HG02852 (cell line): Measurements from ENCODE around the gene PBX1.
"Not testable (repeated sequence)": the region's sequence is repeated elsewhere in the genome, so short reads cannot be mapped to it uniquely, and the experiment has no call there.

ENCODE experiments used
- ATAC-seq: cut with Tn5 transposase; IDR thresholded peaks from one replicate; pipeline ENCODE4 v1.9.1; 2021; ENCODE audit warnings: mild to moderate bottlenecking, moderate library complexity; ENCODE audit not compliant: unreplicated experiment

PBX1 gene

DNA sequence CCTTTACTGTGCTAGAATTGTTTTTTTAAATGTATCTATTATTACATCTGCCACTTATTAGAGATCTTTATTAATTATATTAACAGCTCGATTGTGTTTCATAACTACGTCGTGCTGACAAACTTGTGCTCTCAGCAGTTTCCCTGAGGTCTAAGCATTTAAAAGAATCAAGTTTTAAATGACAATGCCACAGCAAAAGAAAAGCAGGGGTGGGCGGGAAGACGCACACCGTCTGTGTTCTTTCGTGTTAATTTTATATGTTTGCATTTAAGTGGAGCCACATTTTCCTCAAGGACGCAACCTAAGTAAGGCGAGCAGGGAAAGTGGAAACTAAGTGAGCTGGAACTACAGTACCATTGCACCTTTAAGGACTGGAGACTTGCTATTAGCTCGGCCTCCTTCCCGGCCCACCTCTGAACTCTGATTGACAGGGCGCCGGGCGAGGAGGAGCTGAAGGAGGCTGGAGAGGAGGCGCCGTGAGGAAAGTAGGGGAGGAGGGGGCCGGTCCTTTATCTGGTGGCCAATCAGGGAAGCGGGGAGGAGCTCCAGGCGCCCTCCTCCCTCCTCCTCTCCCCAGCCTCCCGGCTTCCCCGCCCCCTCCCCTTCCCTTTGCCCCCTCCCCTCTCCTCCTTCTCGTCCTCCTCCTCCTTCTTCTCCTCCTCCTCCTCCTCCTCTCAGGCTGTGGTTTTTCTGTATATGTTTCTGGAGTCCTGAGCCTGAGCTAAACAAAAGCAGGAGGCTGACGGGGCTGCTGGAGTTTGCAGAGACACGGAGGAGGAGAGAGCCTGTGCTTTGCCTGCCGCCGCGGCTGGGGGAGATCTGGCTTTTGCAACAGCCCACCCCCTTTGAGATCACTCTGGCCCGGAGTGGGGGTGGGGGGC is at the start of gene PBX1:
TSS of gene PBX1 (plus strand) at position 724 of the 881 bp plus-strand sequence.
- ATAC-seq: peak; percentile 100

DNA sequence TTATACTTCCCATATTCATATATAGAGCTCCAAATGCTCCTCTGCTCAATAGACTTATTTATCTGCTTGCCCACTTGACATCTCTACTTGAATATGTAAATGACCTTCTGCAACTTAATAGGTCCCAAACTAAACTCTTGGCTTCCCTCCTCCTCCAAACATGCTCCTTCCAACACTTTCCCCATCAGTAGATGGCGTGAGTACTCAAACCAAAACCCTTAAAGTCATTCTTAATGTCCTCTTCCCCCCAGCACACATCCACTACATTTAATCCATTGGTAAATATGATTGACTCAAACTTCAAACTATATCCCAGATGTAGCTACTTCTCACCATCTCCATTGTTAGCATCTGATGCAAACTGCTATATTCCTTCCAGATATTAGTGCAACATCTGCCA is 48.5 kb upstream of the PBX1 start:
- no peak for ATAC-seq

DNA sequence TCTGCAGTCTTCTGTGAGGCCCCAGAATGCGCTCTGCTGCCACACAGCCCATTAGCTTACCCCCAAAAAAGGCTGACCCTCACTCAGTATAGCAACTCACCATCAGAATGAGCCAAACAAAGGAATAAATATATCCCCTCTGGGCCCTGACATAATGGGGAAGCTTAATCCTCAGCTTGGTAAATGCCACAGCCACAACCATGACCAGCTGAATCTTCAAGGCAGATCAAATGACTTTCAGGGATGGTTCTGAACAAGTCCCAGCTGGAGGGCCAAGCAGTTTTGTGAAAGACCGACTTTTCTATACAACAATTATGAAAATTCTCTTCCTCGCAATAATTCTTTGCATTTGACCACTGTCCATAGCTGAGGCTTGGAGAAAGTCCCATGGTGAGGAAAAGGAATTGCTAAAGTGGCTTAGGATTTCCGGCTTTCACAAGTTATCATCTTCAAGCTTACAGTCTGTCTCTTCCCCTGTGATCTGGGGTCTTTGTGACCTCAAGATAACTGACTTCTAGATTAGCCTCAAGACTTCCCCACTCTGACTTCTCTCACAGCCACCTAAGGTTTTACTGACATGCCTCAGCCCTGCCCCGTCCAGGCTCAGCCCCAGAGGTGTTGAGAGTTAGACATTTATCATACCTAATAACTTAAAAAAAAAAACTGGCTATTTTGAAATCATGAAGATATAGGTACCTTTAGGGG is 47.8 kb upstream of the PBX1 start:
- no peak for ATAC-seq

DNA sequence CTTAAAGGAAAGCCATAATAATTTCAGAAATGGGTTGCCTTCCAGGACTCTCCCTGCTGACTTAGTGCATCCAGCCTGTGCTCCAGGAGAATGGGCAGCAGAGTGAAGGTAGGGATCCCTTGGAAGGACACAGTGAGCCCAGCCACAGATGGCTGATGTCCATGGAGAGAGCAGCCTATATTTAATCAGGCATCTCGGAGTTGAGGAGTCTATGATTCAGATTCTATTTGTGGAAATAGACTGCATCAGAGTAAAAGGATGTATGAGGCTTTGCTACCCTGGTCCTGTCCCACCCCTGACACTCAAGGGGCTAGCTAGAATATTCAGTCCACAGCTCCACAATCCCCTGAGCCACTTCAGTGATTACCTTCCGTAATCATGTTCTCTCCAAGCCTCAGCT is 43.8 kb upstream of the PBX1 start:
- ATAC-seq: no peak

DNA sequence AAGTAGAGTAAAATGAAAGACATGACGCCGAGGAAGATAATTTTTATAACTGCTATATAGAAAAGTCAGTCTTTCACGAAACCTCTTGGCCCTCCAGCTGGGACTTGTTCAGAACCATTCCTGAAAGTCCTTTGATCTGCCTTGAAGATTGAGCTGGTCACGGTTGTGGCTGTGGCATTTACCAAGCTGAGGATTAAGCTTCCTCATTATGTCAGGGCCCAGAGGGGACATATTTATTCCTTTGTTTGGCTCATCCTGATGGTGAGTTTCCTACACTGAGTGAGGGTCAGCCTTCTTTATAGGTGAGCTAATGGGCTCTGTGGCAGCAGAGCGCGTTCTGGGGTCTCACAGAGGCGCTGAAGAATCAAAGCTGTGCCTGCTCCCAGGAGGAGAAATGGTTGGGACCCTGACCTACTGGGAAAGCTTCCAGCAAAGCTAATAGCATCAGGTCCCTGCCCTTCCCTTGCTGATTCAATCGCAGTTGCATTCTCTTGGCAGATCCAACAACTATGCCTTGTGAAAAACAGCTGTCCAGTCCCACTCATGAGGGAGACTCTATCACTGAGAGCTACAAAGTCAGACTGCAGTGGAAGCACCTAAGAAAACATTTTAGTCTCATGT is 43.2 kb upstream of the PBX1 start:
- no peak for ATAC-seq

DNA sequence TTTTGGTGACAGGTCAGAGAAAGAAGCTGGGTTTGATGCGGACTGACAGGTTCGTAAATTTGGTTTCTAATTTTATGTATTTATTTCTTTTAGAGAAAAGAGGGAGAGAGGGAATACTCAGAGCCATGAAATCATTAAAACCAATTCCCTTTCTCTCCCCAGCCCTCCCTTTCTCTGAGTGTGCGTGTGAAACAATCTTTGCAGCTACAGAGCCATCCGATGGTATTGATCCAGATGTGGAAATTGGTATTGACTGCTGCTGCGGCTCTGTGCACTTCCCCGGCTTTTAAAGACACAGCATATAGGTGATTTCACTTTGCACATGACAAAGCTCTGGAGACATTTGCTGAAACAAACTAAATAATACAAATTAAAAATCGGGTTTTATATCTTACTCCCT is 42.4 kb upstream of the PBX1 start:
- ATAC-seq: no peak

DNA sequence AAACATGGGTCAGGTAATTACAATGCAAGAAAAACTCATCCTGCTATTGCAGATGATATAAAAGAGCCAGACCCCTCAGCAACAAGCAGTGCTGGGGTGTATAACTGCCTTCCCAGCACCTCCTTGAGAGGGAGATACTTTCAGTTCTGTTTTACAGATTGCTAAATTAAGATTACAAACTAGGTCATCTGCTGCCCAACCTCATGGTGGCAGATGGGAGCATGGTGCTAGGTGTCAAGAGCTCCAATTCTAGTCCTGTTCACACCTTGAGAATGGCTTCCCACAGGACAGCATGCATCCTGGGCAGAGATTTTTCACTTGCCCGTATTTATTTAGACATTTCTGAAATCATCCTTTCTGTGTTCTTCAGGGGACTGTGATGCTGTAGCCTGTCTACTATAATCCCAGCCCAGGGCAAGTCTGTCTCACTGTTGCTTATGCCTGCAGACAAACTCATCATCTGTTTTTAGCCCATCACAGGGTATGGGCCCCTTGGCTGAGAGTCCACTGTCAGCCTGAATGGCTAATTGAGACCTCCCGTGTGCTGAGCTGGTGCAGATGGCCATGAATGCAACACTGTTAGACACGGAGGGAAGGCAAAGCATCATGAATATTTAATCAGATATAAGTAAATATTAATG is 40.2 kb upstream of the PBX1 start:
- no peak for ATAC-seq

DNA sequence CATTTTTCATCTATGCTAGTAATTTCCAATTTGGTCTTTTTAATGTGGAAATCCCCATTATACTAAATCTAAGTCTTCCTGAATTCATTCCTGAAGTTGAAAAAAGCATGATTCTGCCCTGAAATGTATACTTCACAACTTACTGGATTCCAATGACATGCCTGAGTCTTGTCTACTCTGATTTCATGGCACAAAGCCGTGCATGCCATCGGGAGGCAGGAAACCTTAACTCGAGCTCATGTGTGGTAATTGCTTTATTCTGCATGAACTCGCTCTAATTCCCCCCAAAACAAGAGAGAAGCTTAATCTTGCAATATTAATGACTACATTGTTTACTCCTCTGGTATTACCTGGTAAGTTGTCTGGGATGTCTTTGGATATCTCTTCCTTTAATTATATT is 39.6 kb upstream of the PBX1 start:
- no peak for ATAC-seq

DNA sequence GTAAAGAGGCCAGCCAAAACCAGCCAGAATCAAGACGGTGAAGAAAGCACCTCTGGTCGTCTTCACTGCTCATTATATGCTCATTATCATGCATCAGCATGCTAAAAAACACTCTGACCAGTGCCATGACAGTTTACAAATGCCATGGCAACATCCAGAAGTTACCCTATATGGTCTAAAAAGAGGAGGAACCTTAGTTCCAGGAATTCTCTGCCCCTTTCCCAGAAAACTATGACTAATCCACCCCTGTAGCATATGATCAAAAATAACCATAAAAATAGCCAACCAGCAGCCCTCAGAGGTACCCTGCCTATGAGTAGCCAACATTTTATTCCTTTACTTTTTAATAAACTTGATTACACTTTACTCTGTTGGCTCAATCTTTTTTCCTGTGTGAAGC is 34.2 kb upstream of the PBX1 start:
- no peak for ATAC-seq

DNA sequence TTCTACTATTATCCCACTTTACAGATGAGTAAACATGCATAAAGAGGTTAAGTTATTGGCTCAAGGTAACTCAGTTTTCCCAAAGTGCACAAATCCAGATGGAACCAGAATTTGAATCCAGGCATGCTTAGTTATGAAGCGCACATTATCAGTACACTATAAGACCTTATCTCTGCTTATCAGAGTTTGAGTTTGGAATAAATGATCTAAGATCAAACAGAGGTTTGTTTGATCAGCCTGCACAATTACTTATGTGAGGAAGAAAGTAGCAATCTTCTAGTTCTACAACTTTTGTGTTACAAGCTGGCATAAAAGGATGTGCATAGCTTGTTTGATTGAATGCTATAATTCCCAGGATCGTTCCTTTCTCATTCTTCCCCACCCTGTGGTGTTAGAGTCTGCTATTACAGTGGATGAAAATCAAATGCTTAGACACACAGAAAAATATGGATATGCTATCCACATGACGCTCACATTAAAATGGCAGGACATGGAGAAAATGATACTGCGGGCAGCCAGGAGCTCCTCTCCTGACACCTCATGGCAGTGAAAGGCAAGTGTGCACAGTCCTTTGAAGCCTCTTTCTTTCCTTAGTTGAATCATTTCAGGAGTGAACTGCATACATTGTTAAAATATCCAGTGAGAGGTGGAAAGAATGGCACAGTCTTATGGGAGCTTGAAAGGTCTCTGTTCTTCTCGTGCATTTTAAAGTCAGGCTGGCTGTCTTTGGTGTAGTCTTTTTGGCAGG is 23.9 kb upstream of the PBX1 start:
- ATAC-seq: no peak

DNA sequence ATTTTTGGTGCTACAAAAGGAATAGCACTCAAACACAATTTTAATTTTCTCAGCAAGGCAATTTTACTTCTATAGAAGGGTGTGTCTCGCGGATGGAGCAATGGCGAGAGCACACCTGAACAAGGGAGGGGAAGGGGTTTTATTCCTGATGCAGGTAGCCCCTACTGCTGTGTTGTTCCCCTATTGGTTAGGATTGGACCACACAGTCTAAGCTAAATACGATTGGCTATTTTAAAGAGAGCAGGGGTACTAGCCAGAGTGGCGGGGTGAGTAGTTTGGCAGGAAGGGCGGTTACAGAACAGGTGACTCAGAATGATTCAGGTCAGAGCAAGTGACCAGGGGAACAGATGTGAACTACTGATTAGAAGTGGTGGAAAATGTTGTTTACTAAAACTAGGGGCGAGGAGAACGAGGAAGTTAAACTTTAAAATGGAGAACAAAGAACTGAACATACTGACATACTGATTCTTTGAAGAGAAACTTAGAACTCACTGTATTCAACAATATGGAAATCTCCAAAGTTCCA is 6.5 kb upstream of the PBX1 start:
- not testable (repeated sequence) for ATAC-seq

DNA sequence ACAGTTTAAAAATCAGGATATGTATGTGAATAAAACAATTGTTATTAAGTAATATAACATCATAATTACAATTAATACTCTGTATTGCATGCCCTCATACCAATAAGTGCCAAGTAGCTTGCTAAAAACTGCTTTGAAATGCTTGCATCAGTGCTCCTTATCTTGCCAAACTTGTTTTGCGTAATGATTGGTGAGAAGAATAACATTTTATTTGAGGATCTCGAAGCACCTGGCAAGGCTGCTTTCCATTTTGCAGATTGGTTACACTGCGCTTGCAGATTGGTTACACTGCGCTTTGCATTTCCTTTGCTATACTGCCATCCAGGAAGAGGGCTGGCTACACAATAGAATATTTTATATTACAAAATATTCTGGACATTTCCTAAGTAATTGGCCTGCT is 1.7 kb upstream of the PBX1 start:
- no peak for ATAC-seq

DNA sequence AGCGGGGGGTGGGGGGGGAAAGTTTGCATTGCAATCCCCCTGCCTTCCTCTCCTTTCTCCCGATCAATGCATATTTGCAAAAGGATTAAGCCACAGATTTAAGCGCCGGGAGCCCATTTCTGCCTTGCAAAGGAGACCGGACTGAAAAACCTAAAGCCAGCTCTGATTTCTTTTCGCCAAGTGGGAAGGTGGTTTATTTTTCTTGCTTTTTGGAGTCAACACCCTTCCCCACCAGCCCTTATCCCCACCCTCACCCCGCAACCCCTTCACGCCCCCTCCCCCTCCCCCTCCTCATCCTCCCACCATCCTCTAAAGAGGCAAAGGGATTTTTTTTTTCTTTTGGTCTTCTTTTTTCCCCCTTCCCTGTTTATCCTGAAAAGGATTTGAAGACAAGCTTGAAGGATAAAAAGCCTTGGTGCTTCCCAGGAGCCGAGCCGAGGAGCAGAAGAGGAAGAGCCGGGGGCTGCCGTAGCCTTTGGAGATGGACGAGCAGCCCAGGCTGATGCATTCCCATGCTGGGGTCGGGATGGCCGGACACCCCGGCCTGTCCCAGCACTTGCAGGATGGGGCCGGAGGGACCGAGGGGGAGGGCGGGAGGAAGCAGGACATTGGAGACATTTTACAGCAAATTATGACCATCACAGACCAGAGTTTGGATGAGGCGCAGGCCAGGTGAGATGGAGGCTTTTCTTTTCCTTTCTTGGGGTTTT is 513 bp downstream of the PBX1 start:
- no peak for ATAC-seq

DNA sequence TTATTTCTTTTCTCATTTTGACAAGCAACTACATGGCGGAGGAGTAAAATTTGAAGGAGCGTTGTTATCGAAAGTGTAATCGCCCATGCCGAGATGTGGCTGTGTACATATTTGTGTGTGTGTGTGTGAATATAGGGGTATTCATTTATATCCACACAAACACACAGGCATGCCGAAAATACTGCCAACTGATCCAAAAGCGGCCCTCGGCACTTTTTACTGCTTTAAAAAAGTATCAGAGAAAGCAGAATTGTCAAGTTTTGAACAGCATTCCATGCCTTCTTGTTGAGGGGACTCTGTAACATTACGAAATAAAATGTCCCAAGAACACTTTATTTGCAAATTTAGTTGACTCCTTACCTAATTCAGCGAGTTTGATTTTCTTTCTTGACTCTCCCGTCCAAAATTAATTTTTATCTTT is 1.1 kb downstream of the PBX1 start:
- ATAC-seq: no peak

DNA sequence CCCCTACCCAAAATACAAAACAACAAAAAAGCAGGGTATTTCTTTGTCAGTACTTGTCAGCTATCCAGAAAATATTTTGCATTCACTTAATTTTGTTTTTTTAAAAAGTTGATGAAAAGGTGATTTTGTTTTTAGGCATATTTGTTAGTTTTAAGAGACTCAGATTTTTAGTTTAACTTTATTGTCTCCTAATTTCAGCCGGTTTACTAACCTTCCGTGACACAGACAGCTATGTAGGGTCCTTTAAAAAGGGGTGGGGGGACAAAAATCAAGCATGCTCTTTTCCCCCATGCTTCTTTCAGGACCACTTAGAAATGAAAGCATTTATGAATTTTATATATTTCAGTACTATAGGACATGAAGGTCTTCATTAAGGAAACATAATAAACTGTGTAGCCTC is 1.6 kb downstream of the PBX1 start:
- ATAC-seq: no peak

DNA sequence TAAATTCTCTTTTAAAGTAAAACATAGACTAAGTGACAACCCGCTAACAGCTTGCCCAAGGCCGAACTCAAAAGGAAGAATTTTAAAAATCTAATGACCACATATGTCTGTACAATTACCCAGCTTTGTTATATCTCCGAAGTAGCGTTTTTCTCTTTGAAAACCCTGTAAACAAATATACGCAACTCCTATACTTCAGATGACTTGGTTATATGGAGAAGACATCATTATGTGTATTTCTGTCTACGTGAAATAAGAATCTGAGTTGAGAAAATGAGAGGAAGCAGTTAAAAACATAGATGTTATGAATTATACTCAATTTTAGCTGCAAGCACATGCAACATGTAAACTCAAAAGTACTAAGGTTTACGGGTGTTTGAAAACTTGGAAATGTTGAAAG is 2.0 kb downstream of the PBX1 start:
- ATAC-seq: no peak

DNA sequence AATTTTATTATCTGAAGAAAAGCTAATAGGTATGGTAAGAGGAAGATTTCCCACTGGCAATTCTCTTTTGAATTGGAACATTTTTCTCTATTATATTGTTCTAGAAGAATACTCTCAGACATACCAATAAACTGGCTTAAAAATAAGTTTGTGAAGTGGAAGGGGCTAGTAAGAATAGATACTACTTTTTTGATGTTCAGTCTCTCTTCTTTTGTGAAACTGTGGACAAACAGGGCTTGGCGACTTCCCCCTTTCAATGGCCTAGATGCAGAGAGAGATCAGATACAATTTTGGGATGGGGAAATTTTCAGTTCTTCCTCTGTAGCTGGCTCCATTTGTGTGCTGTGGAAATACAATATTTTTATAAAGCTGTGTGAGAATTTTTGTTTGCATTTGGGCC is 2.5 kb downstream of the PBX1 start:
- ATAC-seq: no peak

DNA sequence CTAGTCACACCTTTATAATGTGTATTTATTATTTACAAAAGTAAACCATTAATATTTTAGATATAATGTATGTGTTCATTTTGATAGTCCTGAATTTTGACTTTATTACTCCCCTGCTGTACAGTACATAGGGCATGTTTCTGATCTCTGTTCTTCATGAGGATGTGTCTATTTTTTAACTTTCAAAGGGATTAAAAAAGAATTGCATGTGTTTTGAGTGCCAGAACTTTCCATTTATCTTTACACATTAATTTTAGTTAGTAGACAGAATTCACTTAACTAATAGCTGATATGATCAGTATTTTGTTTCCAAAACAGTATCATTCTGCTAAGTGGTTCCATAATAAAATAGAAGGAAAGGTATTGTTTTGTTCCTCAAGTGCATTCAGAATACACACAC is 3.1 kb downstream of the PBX1 start:
- ATAC-seq: no peak

DNA sequence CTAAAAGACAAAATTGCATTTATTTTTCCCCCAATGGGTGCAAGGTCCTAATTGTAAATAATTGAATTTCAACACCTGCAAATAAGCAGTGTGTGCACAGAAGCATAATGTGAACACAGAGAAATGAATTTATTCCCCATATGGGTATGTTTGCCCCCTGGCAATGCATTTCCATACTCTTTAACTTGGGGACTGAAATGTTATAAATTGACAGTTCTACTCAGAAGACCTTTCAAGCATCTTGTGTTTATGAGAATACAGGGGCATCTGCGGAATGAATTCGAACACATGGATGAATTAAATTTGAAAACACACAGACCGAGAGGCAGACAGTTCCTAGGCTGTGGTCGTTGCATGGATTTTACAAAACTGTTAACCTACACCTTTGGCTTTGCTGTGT is 3.5 kb downstream of the PBX1 start:
- ATAC-seq: no peak

DNA sequence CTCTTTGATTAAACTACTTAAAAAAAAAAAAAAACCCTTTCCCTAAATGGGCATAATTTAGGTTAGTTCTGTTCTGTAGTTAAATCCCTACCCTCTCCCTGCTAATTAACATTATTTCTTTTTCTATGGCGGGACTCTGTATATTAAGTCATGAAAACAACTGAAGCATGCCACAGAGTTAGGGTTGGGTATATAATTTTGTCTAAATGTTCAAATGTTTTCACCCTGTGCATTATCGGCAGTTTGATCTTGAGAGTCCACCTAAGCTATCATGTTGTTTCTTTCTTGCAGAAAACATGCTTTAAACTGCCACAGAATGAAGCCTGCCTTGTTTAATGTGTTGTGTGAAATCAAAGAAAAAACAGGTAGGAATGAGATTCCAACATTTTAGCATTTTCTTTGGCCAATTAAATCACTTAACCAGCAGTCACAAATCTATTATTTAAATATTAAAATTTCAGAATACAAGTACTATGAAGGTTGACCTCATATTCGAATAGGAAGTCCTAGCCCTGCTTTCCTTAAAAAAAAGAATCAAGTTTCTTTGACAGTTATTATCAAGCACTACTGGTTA is 4.0 kb downstream of the PBX1 start:
- ATAC-seq: no peak
